ENCODE data around the gene PAM16.

The PAM16 gene

DNA sequence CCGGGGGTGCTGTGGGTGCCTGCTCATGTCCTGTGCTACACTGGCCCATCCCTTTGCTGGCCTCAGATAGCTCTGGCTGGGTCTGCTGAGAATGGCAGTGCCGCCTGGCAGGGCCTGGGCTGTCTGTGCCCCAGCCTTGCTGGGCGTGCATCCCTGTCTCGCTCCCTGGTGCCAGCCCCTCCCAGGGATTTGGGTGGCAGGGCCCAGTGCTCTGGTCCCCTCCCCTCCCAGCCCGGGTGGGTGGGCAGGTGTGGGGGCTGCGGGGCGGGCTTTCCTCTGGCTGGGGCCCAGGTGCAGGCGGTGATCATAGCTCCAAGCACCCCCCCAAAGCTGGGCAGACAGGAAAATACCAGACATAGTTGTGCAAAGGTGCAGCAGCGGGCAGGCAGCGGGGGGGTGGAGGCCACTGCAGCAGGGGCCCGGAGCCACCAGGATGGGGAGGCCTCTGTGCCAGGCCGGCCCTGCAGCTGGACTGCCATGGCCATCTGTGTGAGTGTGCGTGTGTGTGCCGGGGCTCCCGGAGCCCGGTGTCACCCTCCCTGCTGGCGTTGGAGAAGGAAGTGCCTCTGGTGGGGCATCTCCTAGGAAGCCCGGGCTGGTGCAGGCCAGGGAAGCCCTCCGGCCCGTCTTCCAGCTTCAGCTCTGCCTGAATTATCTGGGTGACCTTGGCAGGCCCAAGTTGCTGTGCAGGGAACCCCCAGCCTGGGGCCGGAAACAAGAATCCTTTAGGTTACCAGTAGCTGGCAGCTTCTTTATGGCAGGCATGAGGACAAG lies 27.9 kb downstream of the PAM16 start:
- H3K4me3 ChIP-seq (ENCODE audit: low read depth, low read length), result no peak overlapping the region
- TF ChIP-seq, protein P1, sequence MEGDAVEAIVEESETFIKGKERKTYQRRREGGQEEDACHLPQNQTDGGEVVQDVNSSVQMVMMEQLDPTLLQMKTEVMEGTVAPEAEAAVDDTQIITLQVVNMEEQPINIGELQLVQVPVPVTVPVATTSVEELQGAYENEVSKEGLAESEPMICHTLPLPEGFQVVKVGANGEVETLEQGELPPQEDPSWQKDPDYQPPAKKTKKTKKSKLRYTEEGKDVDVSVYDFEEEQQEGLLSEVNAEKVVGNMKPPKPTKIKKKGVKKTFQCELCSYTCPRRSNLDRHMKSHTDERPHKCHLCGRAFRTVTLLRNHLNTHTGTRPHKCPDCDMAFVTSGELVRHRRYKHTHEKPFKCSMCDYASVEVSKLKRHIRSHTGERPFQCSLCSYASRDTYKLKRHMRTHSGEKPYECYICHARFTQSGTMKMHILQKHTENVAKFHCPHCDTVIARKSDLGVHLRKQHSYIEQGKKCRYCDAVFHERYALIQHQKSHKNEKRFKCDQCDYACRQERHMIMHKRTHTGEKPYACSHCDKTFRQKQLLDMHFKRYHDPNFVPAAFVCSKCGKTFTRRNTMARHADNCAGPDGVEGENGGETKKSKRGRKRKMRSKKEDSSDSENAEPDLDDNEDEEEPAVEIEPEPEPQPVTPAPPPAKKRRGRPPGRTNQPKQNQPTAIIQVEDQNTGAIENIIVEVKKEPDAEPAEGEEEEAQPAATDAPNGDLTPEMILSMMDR (IDR thresholded peaks at IDR 0.05; ENCODE audit: borderline replicate concordance, insufficient read depth, low read depth, low read length), result no peak

DNA sequence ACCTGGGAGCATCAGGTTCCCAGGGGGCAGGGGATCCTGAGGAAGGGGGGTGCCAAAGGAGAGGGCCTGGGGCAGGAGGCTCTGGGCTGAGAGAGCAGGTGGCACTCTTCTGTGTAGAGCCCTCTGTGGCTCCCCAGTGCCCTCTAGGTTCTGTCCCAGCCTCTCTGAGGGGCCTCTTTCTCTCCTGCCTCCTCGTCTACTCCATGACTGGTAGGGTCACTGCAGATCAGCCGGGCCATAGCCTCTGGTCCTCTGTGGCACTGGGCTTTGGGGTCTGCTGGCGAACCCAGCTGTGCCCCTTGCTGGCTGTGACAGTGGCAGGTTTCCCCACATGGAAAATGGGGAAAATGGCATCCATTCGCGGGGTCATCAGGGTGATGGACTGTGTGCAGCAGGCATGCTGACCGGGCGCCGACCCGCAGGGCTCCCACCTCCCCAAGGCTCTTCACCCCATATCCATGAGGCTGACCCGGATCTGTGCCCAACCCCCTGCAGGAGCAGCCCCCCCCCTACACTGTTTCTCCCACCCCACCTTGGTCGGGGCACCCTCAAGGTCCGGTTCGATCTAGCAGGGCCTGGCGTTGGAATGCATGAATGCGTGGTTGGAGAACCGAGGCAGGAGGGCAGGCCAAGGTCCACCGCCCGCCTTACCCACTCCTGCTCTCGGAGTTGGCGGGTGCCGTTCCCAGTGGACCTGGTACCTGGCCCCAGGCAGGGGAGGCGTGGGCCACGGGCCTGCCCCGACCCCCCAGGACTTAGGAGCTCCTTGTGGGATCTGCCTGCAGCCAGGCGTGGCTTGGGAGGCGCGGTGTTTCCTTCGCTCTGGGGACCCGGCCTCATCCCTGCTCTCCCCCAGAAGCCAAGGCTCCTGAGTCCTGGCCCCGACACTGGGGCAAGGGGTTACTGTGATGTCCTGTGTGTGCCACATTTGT lies 28.7 kb downstream of the PAM16 start:
- H3K4me3 ChIP-seq (ENCODE audit: low read depth, low read length), result no peak overlapping the region
- TF ChIP-seq, protein P1 (IDR thresholded peaks at IDR 0.05; ENCODE audit: borderline replicate concordance, insufficient read depth, low read depth, low read length), result no peak

- TF ChIP-seq, protein P1 (IDR thresholded peaks at IDR 0.05; ENCODE audit: borderline replicate concordance, insufficient read depth, low read depth, low read length), result no peak
- no peak overlapping the region for H3K4me3 ChIP-seq (ENCODE audit: low read depth, low read length)
Observed at GRCh38 chr16:4321286-4322120, 29.6 kb downstream of the PAM16 start.

DNA sequence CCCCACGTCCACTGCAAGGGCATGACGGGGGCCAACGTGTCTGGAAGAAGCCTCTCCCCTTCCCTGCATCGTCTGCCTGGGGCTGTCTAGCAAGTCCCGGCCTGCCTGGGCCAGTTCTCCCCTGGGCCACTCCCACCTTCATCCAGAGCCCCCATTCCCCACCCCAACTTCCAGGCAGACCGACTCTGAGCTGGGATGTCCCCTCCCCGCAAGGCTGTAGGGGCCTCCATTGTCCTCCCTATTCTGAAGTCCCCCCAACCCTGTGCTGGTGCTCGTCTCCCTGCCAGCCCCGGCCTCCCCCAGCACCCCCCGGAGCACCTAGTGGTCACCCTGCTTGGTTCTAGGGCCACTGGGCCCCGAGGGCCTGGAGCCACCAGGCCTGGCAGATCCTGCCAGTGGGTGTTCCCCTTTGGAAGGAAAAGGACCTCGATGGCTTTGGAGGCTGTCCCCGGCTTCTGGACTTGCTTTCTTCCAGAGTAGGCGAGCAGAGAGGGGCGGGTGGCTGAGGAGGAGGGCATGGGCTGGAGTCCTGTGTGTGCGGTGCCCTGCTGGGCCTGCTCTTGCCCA lies 30.5 kb downstream of the PAM16 start:
- no peak overlapping the region for H3K4me3 ChIP-seq (ENCODE audit: low read depth, low read length)
- TF ChIP-seq, protein P1 (IDR thresholded peaks at IDR 0.05; ENCODE audit: borderline replicate concordance, insufficient read depth, low read depth, low read length), result no peak

- H3K4me3 ChIP-seq (ENCODE audit: low read depth, low read length), result no peak overlapping the region
- TF ChIP-seq, protein P1 (IDR thresholded peaks at IDR 0.05; ENCODE audit: borderline replicate concordance, insufficient read depth, low read depth, low read length), result no peak
Observed at GRCh38 chr16:4319454-4320421, 31.4 kb downstream of the PAM16 start.
